ENCODE measurements around the gene XRN2.

- TF ChIP-seq CTCF (IDR thresholded peaks at IDR 0.05) (no peak), POLR2A (IDR thresholded peaks at IDR 0.05) (no peak)
These were observed 37.0 kb upstream of the XRN2 start for GRCh38 chr20:21266191-21266536.

Data from esophagus squamous epithelium (tissue), 4 donors.